WI38 (cell line): Measurements from ENCODE around the gene NEGR1.

Experiments used
- H3K4me3 ChIP-seq: 2 replicates; pipeline ENCODE4 v1.5.1; 2011; ENCODE audit warnings: low read depth, mild to moderate bottlenecking, control low read depth, low read length
- CTCF ChIP-seq: IDR thresholded peaks from 2 replicates; pipeline ENCODE4 v1.5.1; 2012; ENCODE audit warnings: low read depth, mild to moderate bottlenecking, control low read depth, low read length

NEGR1 gene

GRCh38 chr1:71850936-71851335, 431.4 kb downstream of the NEGR1 start:
- no peak overlapping the region for H3K4me3 ChIP-seq
- no peak for TF ChIP-seq CTCF

- no peak for TF ChIP-seq CTCF
- no peak overlapping the region for H3K4me3 ChIP-seq
Observed at GRCh38 chr1:71850515-71850914, 431.8 kb downstream of the NEGR1 start.

- no peak for TF ChIP-seq CTCF
- no peak overlapping the region for H3K4me3 ChIP-seq
Observed at GRCh38 chr1:71843012-71843411, 439.3 kb downstream of the NEGR1 start.

GRCh38 chr1:71839876-71840275, 442.5 kb downstream of the NEGR1 start:
- no peak overlapping the region for H3K4me3 ChIP-seq
- TF ChIP-seq CTCF, result no peak

- TF ChIP-seq CTCF, result no peak
Observed at GRCh38 chr1:71836904-71837303, 445.4 kb downstream of the NEGR1 start.

GRCh38 chr1:71835442-71835813, 446.9 kb downstream of the NEGR1 start:
- no peak for TF ChIP-seq CTCF
- no peak overlapping the region for H3K4me3 ChIP-seq

More at GRCh38 chr1:71836904-71837303, 445.4 kb downstream of the NEGR1 start:
- no peak overlapping the region for H3K4me3 ChIP-seq

- H3K4me3 ChIP-seq, result no peak overlapping the region
- TF ChIP-seq CTCF, result no peak
Observed at GRCh38 chr1:71834601-71835441, 447.5 kb downstream of the NEGR1 start.
